HepG2 (cell line): Measurements from ENCODE around the gene TBRG1. TPM values are rescaled to one million over a fixed set of nuclear protein-coding genes. Genes with fewer than 3 reads are reported as not detected.

Experiments used
- ATAC-seq: fragments of 200-7000 bp; cut with Tn5 transposase; 3 replicates; pipeline ENCODE4 v1.9.1; 2020; ENCODE audit warnings: mild to moderate bottlenecking, moderate library complexity
- BruUV-seq: library from RNA; stranded (reverse); fragments of 400-500 nt; replicated peaks from 2 replicates; lab custom pipeline; 2021; lab: Mats Ljungman, UMichigan
- CTCF ChIA-PET: fragments of 300-600 bp; formaldehyde crosslinking; extraction: SDS; loops from one replicate; lab custom pipeline; 2021; ENCODE audit warnings: low total read pairs, inconsistent platforms, low intra/inter-chr PET ratio; lab: Yijun Ruan, JAX
- POLR2A ChIA-PET: fragments of 350-600 bp; sonication (Branson Sonifier 250); formaldehyde crosslinking; loops from one replicate; lab custom pipeline; 2020; ENCODE audit warnings: antibody characterized with exemption, inconsistent platforms; lab: Yijun Ruan, JAX
- DNase-seq: peaks from one replicate; pipeline ENCODE4 v3.0.0-alpha.2; 2015; ENCODE audit warnings: low spot score
- FAIRE-seq: peaks from 3 replicates; lab custom pipeline; 2011; peaks lifted over from hg19 to GRCh38; lab: Jason Lieb, UNC
- H2AFZ ChIP-seq: one replicate; pipeline ENCODE4 v1.6.1; 2011; ENCODE audit warnings: low read length, inconsistent platforms
- H3K27ac ChIP-seq: fragments of 300-600 bp; 3 replicates; pipeline ENCODE4 v1.8.0; 2011; ENCODE audit warnings: mixed run types, mild to moderate bottlenecking, mixed read lengths, low read length, inconsistent platforms; ENCODE audit not compliant: insufficient read depth; ENCODE audit errors: extremely low read length
- H3K27me3 ChIP-seq, 2 experiments: fragments of 200-600 bp in 1 of 2; 2 replicates in 1 of 2; 3 replicates in 1 of 2; pipeline versions ENCODE4 v1.6.0 to v1.8.0; 2011; ENCODE audit warnings: low read length in 2 of 2, mild to moderate bottlenecking in 2 of 2, moderate library complexity in 2 of 2, inconsistent platforms in 1 of 2; ENCODE audit not compliant: insufficient read depth in 2 of 2, control insufficient read depth in 1 of 2
- H3K36me3 ChIP-seq, 2 experiments: fragments of 200-600 bp in 1 of 2; replicated peaks in 1 of 2; 2 replicates in 1 of 2; 3 replicates in 1 of 2; pipeline versions ENCODE4 v1.5.1 to v1.8.0; 2011; ENCODE audit warnings: low read length in 2 of 2, inconsistent platforms in 1 of 2; ENCODE audit not compliant: insufficient read depth in 2 of 2, control insufficient read depth in 1 of 2
- H3K4me1 ChIP-seq: 2 replicates; pipeline ENCODE4 v1.5.1; 2012; ENCODE audit warnings: low read length, inconsistent platforms; ENCODE audit not compliant: insufficient read depth
- H3K4me2 ChIP-seq: 2 replicates; pipeline ENCODE4 v1.6.0; 2011; ENCODE audit warnings: low read depth, low read length, inconsistent platforms
- H3K4me3 ChIP-seq, 3 experiments: fragments of 200-600 bp in 1 of 3; sonication (generic), shearing (Covaris generic) in 1 of 3; replicated peaks in 1 of 3; 2 replicates each; pipeline ENCODE4 v1.5.1; 2011 to 2016; ENCODE audit warnings: low read length in 3 of 3, inconsistent platforms in 2 of 3, low read depth in 2 of 3, mild to moderate bottlenecking in 2 of 3, control low read depth in 1 of 3, mixed read lengths in 1 of 3; ENCODE audit not compliant: insufficient read depth in 1 of 3
- H3K79me2 ChIP-seq: one replicate; pipeline ENCODE4 v1.6.1; 2011; ENCODE audit warnings: low read length, inconsistent platforms; ENCODE audit not compliant: insufficient read depth
- H3K9ac ChIP-seq: 2 replicates; pipeline ENCODE4 v1.6.0; 2011; ENCODE audit warnings: mild to moderate bottlenecking, low read depth, low read length, inconsistent platforms; ENCODE audit not compliant: insufficient read depth
- H3K9me3 ChIP-seq: 2 replicates; pipeline ENCODE4 v1.5.1; 2012; ENCODE audit warnings: mild to moderate bottlenecking, low read length
- H4K20me1 ChIP-seq: 2 replicates; pipeline ENCODE4 v1.6.0; 2011; ENCODE audit warnings: inconsistent platforms, mild to moderate bottlenecking, low read length, moderate library complexity; ENCODE audit not compliant: insufficient read depth
- BCLAF1 ChIP-seq: fragments of 450-650 bp; IDR thresholded peaks from 2 replicates; pipeline ENCODE4 v1.6.1; 2017; ENCODE audit warnings: mild to moderate bottlenecking
- IRX3 ChIP-seq: sonication (generic); formaldehyde crosslinking; IDR thresholded peaks from 2 replicates; pipeline ENCODE4 v1.8.1; 2023; ENCODE audit warnings: mild to moderate bottlenecking, low read depth, missing genetic modification reagents, borderline replicate concordance
- POLR2G ChIP-seq: fragments of 200-400 bp; formaldehyde crosslinking; IDR thresholded peaks from 2 replicates; pipeline ENCODE4 v1.6.1; 2018; ENCODE audit warnings: mild to moderate bottlenecking, low read depth, low read length, moderate library complexity
- ZMYM3 ChIP-seq: sonication (generic); formaldehyde crosslinking; IDR thresholded peaks from 2 replicates; pipeline ENCODE4 v1.5.1; 2020; ENCODE audit warnings: mild to moderate bottlenecking, missing genetic modification reagents
- ZNF20 ChIP-seq: sonication (generic); formaldehyde crosslinking; IDR thresholded peaks from 2 replicates; pipeline ENCODE4 v1.4.0; 2020; ENCODE audit warnings: mild to moderate bottlenecking, moderate library complexity, missing genetic modification reagents
- ZNF619 ChIP-seq: sonication (generic); formaldehyde crosslinking; IDR thresholded peaks from 2 replicates; pipeline ENCODE4 v1.4.0; 2020; ENCODE audit warnings: mild to moderate bottlenecking, missing genetic modification reagents
- in situ Hi-C: cut with HindIII; loops from 2 replicates; pipeline ENCODE4 v1.10.0; 2017; ENCODE audit warnings: low pct_unique_long_range_greater_than_20kb; ENCODE audit not compliant: extremely low pct_ligation_motif_present
- intact Hi-C: fragments of 100-400 bp; cut with micrococcal nuclease; formaldehyde crosslinking; loops from one replicate; pipeline ENCODE4 v1.10.0; 2022; ENCODE audit not compliant: unreplicated experiment
- polyA plus RNA-seq, 8 experiments: library from polyadenylated mRNA; depleted of rRNA in 3 of 8; stranded (reverse) in 7 of 8; unstranded in 1 of 8; fragments of >200 nt; fragmentation: Illumina TruSeq in 4 of 8; extraction: Trizol in 4 of 8; gene quantifications; 2 replicates each; pipeline versions ENCODE4 v1.2.1 to v1.2.3, GENCODE V29; 2011 to 2016; ENCODE audit warnings: low read depth in 4 of 8, missing spikeins in 1 of 8, mixed read lengths in 1 of 8; ENCODE audit not compliant: insufficient read depth in 1 of 8
- total RNA-seq, 5 experiments: library from RNA; depleted of rRNA; stranded (reverse); fragments of >200 nt; fragmentation: Illumina TruSeq; extraction: Trizol; gene quantifications; 2 replicates each; pipeline ENCODE4 v1.2.3, GENCODE V29; 2016; ENCODE audit warnings: low read depth in 1 of 5

The TBRG1 gene
- total and polyA plus RNA-seq, 2 of the 13 experiments (the other 11 are each of a cell fraction or from before 2014, with no cell fraction given), result 21.7 to 25.6 TPM

GRCh38 chr11:124597626-124598025 lies 25.0 kb upstream of the TBRG1 start:
- no peak for ATAC-seq
- ChIA-PET CTCF (no interaction called here), POLR2A (no interaction called here)
- TF ChIP-seq BCLAF1 (no peak), ZNF619 (CRISPR knock-in tag) (no peak), ZMYM3 (CRISPR knock-in tag) (no peak), IRX3 (CRISPR knock-in tag) (no peak), ZNF20 (CRISPR knock-in tag) (no peak), POLR2G (no peak)
- Histone ChIP-seq H3K4me3 (no peak overlapping the region), H3K4me2 (no peak overlapping the region), H3K27ac (no peak overlapping the region), H3K9ac (no peak overlapping the region), H3K4me1 (no peaks in the 10 kb centered on the region), H3K79me2 (no peaks in the 10 kb centered on the region), H4K20me1 (no peaks in the 10 kb centered on the region), H2AFZ (no peak overlapping the region), H3K27me3 (peaks cover 0 to 6% of the 10 kb centered on the region in 2 experiments; a peak in 4 of 5 replicates), H3K9me3 (no peaks in the 10 kb centered on the region), H3K36me3 (no peaks in the 10 kb centered on the region)
- no peak for FAIRE-seq
- in situ Hi-C loops (no loop called here), intact Hi-C loops (no loop called here)
- DNase-seq, result no peak
- no TSS peak for BruUV-seq
